IPS-20b (cell line): Measurements from ENCODE around the gene PLCXD1.
"Not testable (repeated sequence)": the region's sequence is repeated elsewhere in the genome, so short reads cannot be mapped to it uniquely, and the experiment has no call there.

Source experiments
- H3K27ac ChIP-seq: one replicate; pipeline ENCODE4 v1.5.1; 2013; ENCODE audit warnings: low read length
- H3K27me3 ChIP-seq: 2 replicates; pipeline ENCODE4 v1.6.1; 2013; ENCODE audit warnings: mild to moderate bottlenecking, low read length, inconsistent platforms; ENCODE audit not compliant: insufficient read depth
- H3K36me3 ChIP-seq: 2 replicates; pipeline ENCODE4 v1.6.1; 2013; ENCODE audit warnings: low read depth, mild to moderate bottlenecking, inconsistent platforms, low read length, moderate library complexity; ENCODE audit not compliant: insufficient read depth
- H3K4me1 ChIP-seq: 2 replicates; pipeline ENCODE4 v1.6.1; 2013; ENCODE audit warnings: mild to moderate bottlenecking, control low read depth, inconsistent platforms, low read length, moderate library complexity; ENCODE audit not compliant: insufficient read depth
- H3K4me3 ChIP-seq: 2 replicates; pipeline ENCODE4 v1.5.1; 2013; ENCODE audit warnings: mild to moderate bottlenecking, low read length, inconsistent platforms
- H3K9ac ChIP-seq: 2 replicates; pipeline ENCODE4 v1.6.1; 2013; ENCODE audit warnings: low read depth, mild to moderate bottlenecking, inconsistent platforms, low read length, moderate library complexity
- H3K9me3 ChIP-seq: 2 replicates; pipeline ENCODE4 v1.6.1; 2013; ENCODE audit warnings: mild to moderate bottlenecking, low read depth, low read length, inconsistent platforms; ENCODE audit not compliant: insufficient read depth

PLCXD1 gene

DNA sequence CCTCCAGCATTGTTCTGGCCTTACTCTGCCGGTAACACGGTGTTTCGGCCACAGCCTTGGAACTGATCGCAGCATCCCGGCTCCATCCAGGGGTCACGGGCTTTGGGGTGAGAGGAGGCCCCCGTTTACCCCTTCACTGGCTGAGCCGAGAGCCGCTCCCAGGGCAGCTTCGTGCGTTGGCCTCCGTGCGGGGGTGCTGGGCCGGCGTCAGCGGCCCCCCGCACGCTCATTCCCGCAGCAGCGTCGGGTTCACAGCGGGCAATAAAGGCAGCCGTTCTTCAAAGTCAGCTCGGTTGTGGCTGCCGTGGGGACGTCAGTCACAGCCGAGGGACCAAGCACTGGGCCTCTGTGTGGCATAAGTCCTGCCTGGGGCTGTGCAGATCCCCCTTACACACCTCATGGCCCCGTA, 25.3 kb upstream of the PLCXD1 start:
- H3K4me1 ChIP-seq, result no peaks in the 10 kb centered on the region

DNA sequence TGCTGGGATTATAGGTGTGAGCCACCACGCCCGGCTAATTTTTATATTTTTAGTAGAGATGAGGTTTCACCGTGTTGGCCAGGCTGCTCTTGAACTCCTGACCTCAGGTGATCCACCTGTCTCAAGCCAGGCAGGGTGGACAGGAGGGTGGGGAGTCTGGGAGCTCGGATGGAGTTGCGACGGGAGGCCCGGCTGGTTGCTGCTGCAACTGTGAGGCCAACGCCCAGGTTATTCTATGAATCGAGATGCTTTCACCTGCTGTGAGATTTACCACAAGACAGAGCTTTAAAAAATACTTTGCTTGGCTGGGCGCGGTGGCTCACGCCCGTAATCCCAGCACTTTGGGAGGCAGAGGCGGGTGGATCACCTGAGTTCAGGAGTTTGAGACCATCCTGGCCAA, 24.1 kb upstream of the PLCXD1 start:
- H3K9ac ChIP-seq, H3K4me3 ChIP-seq, H3K9me3 ChIP-seq, H3K4me1 ChIP-seq, H3K27me3 ChIP-seq, H3K27ac ChIP-seq, H3K36me3 ChIP-seq: not testable (repeated sequence)

More for the DNA sequence above, 25.3 kb upstream of the PLCXD1 start:
- Histone ChIP-seq H3K27me3 (no peaks in the 10 kb centered on the region), H3K9me3 (no peaks in the 10 kb centered on the region), H3K4me3 (no peak overlapping the region), H3K36me3 (no peaks in the 10 kb centered on the region), H3K27ac (no peak overlapping the region), H3K9ac (no peak overlapping the region)

DNA sequence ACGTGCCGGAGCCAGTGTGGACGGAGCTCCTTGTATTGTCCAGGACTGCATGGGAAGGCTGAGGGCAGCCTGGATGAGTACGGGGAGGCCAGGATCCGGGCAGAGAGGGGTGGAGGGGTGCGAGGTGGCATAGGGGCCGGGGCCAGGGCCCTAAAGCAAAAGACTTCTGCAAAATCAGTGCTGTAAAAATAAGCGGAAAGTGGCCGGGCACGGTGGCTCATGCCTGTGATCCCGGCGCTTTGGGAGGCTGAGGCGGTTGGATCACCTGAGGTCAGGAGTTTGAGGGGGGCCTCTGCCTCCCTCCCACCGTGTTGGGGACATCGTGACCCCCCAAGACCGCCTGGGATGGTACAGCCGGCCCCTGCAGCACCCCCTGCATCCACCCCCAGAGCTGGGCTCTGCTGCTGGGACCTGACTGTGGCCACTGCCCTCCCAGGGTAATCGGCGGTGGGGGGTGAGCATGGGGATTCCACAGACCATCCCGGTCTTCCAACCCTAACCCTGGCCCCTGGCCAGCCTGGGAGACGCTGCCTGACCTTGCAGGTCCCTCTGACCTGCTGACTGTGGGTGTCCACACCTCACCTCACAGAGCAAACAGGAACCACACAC, 23.4 kb upstream of the PLCXD1 start:
- H3K4me1 ChIP-seq, result no peaks in the 10 kb centered on the region
- H3K9ac ChIP-seq, result no peak overlapping the region
- no peaks in the 10 kb centered on the region for H3K36me3 ChIP-seq
- no peak overlapping the region for H3K4me3 ChIP-seq
- H3K27ac ChIP-seq, result no peak overlapping the region
- H3K9me3 ChIP-seq, result no peaks in the 10 kb centered on the region
- no peaks in the 10 kb centered on the region for H3K27me3 ChIP-seq

DNA sequence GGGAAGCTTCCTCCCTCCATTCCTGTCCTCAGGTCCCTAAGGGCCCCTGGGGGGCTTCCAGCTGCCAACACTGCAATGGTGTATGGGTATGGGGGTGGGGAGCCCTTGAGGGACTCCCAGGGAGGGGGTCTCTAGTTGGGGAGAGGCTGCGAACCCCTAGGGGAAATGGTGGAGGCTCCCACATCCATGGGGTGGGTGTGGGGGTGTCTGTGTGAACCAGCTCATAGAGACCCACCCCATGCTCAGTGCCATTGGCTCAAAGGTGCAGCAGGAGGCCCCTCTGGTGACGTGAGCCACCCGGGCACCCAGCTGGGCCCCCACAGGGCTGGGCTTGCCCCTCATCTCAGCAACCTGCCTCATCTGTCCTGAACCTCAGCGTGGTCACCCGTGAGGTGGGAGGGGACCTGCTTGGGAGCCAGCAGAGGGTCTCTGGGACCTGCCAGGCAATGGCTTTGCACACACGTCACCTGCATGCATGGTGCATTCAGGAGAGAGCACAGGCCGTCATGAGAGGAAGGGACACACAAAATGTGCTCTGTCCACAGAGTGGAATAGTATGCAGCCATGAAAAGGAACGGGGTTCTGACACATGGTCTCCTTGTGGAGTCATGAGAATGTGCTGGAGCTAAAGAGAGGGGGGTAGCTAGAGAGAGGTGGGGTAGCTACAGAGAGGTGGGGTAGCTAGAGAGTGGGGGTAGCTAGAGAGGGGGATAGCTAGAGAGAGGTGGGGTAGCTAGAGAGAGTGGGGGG, 22.7 kb upstream of the PLCXD1 start:
- H3K9me3 ChIP-seq, result no peaks in the 10 kb centered on the region
- H3K36me3 ChIP-seq, result no peaks in the 10 kb centered on the region
- no peak overlapping the region for H3K27ac ChIP-seq
- H3K27me3 ChIP-seq, result no peaks in the 10 kb centered on the region
- no peak overlapping the region for H3K9ac ChIP-seq
- H3K4me1 ChIP-seq, result no peaks in the 10 kb centered on the region
- no peak overlapping the region for H3K4me3 ChIP-seq

DNA sequence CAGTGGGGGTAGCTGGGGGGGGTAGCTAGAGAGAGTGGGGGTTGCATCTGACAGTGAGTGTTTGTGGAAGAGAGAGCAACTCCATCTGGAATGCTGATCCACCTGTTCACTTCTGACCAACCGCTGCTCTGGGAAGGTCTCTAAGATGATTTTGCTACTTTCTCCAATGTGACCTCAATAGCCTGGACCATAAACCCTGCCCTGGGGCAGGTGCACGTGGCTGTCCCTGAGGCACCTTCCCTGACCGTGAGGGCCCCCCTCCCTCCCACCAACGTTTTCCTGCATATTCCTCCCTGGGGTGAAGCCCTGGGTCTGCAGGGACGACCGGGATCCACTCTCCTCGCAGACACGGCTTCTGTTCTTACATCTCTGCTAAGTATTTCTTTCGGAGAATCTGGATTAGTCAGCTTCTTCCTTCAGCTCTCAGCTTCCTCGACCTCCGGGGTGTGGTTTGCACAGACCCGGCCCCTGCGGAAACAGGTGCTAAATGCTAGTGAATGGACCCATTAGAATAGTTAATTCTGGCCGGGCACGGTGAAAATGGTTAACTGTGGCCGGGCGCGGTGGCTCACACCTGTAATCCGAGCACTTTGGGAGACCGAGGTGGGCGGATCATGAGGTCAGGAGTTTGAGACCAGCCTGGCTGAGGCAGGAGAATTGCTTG, 21.4 kb upstream of the PLCXD1 start:
- H3K27ac ChIP-seq, result no peak overlapping the region
- no peaks in the 10 kb centered on the region for H3K36me3 ChIP-seq
- no peaks in the 10 kb centered on the region for H3K4me1 ChIP-seq
- no peaks in the 10 kb centered on the region for H3K27me3 ChIP-seq
- H3K4me3 ChIP-seq, result no peak overlapping the region
- no peaks in the 10 kb centered on the region for H3K9me3 ChIP-seq
- H3K9ac ChIP-seq, result no peak overlapping the region

DNA sequence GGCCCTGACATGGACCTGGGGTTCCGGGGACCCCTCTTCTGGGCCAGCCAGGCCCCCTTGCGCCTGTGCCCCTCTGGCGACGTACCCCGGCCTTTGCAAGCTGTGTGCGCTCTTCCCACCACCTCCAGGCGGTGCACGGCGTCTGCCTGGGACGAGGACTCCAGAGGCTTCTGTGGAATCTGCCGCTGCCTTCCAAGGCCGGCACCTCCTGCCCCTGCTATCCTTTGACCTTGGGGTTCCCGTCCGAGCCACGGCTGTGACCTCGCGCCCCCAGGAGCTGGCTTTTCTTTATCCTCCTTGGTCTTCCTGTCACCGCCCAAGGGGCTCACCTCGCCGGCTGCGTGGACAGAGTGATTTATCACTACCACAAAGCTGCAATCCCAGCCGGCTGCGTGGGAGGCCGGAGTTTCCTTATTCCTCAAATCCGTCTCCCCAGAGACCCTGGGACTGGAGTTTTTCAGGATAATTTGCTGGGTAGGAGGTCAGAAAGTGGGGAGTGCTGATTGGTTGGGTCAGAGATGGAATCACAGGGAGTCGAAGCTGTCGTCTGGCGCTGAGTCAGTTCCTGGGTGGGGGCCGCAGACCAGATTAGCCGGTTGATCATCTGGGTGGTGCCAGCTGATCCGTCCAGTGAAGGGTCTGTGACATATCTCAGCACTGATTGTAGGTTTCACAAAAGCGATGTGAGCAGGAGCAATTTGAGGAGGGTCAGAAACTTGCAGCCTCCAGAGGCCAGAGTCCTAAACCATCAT, 19.8 kb upstream of the PLCXD1 start:
- Histone ChIP-seq H3K4me1 (no peaks in the 10 kb centered on the region), H3K9me3 (no peaks in the 10 kb centered on the region), H3K4me3 (no peak overlapping the region), H3K9ac (no peak overlapping the region), H3K27ac (no peak overlapping the region), H3K36me3 (no peaks in the 10 kb centered on the region), H3K27me3 (no peaks in the 10 kb centered on the region)

DNA sequence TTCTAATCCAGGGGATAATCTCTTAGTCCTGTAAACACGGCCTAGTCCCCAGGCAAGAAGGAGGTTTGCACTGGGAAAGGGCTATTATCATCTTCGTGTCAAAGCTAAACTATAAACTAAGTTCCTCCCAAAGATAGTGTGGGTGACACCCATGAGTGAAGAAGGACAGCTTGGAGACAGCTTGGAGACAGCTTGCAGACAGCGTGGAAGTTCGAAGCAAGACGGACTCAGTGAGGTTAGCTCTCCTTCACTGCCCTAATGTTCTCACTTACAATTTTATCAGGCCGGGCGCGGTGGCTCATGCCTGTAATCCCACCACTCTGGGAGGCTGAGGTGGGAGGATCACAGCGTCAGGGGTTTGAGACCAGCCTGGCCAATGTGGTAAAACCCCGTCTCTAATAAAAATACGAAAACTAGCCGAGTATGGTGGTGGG, 19.2 kb upstream of the PLCXD1 start:
- H3K4me1 ChIP-seq, result no peaks in the 10 kb centered on the region
- H3K4me3 ChIP-seq, result no peak overlapping the region
- no peak overlapping the region for H3K27ac ChIP-seq
- no peaks in the 10 kb centered on the region for H3K9me3 ChIP-seq
- H3K27me3 ChIP-seq, result no peaks in the 10 kb centered on the region
- H3K36me3 ChIP-seq, result no peaks in the 10 kb centered on the region
- H3K9ac ChIP-seq, result no peak overlapping the region

DNA sequence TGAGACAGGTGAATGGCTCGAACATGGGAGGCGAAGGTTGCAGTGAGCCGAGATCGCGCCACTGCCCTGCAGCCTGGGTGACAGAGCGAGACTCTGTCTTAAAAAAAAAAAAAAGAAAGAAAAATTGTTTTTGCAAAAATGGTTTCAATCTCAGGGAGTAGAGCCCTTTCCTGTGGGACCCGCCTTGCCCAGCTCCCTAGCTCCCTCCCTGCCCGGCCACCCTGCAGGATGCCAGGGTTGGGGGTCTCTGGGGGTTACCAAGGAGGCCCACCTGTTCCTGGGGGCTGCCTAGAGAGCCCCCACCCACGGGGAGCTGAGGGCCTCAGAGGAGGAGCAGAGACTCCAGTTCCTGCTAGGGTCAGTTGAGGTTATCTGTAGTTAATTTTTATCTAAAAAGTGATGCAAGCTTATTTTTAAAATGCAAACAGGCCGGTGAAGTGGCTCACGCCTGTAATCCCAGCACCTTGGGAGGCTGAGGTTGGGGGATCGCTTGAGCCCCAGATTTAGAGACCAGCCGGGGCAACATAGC, 18.7 kb upstream of the PLCXD1 start:
- H3K27me3 ChIP-seq, result no peaks in the 10 kb centered on the region
- no peak overlapping the region for H3K27ac ChIP-seq
- H3K36me3 ChIP-seq, result no peaks in the 10 kb centered on the region
- no peak overlapping the region for H3K9ac ChIP-seq
- H3K4me3 ChIP-seq, result no peak overlapping the region
- H3K4me1 ChIP-seq, result no peaks in the 10 kb centered on the region
- H3K9me3 ChIP-seq, result no peaks in the 10 kb centered on the region

DNA sequence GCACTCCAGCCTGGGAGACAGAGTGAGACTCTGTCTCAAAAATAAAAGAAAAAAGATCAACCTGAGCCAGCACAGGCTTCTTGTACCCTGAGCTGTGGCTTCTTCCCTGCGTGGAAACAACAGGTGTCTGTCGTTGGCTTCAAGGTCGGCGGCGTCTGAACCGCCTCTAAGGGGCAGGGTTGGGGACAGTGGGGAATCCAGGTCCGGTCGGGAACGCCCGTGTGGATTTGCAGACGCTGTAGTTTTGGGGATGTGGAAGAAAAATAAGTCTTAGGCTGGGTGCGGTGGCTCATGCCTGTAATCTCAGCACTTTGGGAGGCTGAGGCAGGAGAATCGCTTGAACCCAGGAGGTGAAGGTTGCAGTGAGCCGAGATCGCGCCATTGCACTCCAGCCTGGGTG, 17.2 kb upstream of the PLCXD1 start:
- not testable (repeated sequence) for H3K9me3 ChIP-seq, H3K4me3 ChIP-seq, H3K9ac ChIP-seq, H3K4me1 ChIP-seq, H3K27me3 ChIP-seq, H3K36me3 ChIP-seq, H3K27ac ChIP-seq

DNA sequence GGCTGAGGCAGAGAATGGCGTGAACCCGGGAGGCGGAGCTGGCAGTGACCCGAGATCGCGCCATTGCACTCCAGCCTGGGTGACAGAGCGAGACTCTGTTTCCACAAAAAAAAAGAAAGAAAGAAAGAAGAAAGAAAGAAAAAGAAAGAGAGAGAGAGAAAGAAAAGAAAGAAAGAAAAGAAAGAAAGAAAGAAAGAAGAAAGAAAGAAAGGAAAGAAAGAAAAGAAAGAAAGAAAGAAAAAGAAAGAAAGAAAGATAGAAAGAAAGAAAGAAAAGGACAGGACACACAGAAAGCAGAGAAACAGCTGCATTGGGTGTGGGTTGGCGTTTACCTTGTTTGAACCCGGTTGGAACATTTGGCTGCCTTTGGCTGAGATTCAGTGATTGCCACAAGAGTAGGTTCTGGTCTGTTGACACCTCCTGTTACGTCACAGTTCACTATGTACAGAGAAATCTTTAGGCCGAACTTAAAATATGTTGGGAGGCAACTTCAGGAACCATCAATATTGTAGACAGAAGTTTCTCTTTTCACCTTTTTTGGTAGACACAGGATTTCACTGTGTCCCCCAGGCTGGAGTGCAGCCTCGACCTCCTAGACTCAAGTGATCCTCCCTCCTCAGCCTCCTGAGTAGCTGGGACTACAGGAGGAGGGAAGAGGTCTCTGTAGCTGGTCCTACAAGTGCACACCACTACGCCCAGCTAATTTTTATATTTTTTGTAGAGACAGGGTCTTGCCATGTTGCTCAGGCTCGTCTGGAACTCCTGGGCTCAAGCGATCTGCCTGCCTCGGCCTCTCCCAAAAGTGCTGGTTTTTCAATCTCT, 16.3 kb upstream of the PLCXD1 start:
- Histone ChIP-seq H3K9ac (no peak overlapping the region), H3K36me3 (no peaks in the 10 kb centered on the region), H3K4me3 (no peak overlapping the region), H3K9me3 (no peaks in the 10 kb centered on the region), H3K27ac (no peak overlapping the region), H3K27me3 (no peaks in the 10 kb centered on the region), H3K4me1 (no peaks in the 10 kb centered on the region)

DNA sequence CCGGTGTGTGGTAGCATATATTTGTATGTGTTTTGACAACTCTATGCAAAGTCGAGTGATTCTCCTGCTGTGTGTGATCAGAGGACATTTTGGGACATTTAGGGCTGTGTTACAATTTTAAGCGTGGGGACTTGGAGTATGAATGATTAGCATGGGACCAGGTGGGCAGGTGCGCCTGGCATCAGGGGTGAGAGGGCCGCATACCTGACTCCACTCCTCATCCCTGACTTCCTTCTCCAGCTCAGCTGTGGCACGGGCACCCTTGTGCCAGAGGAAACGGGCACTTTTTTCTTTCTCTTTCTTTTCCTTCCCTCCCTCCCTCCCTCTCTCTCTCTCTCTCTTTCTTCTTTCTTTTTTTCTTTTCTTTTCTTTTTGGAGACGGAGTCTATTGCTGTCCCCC, 15.7 kb upstream of the PLCXD1 start:
- no peak overlapping the region for H3K27ac ChIP-seq
- no peaks in the 10 kb centered on the region for H3K4me1 ChIP-seq
- H3K9me3 ChIP-seq, result no peaks in the 10 kb centered on the region
- H3K36me3 ChIP-seq, result no peaks in the 10 kb centered on the region
- H3K9ac ChIP-seq, result no peak overlapping the region
- H3K27me3 ChIP-seq, result no peaks in the 10 kb centered on the region
- H3K4me3 ChIP-seq, result no peak overlapping the region
